GM21737 (cell line): ENCODE results near the gene ZMIZ1.
A peak's percentile ranks its signal among the peaks of the same experiment; 100 is the strongest.

Source experiments
- ATAC-seq: cut with Tn5 transposase; IDR thresholded peaks from one replicate; pipeline ENCODE4 v1.9.1; 2021; ENCODE audit warnings: mild to moderate bottlenecking, moderate library complexity; ENCODE audit not compliant: unreplicated experiment

The ZMIZ1 gene

GRCh38 chr10:79063661-79064492 lies 4.9 kb upstream of the ZMIZ1 start:
- ATAC-seq, result no peak

GRCh38 chr10:79065091-79065551 lies 3.6 kb upstream of the ZMIZ1 start:
- ATAC-seq, result no peak

- no peak for ATAC-seq
These were observed 2.9 kb upstream of the ZMIZ1 start for GRCh38 chr10:79065853-79066252.

- ATAC-seq, result no peak
These were observed 2.1 kb upstream of the ZMIZ1 start for GRCh38 chr10:79066411-79067240.

GRCh38 chr10:79067241-79068202 lies 1.2 kb upstream of the ZMIZ1 start:
- no peak for ATAC-seq

GRCh38 chr10:79068203-79068561 lies 584 bp upstream of the ZMIZ1 start:
- ATAC-seq, result no peak

GRCh38 chr10:79069325-79070080 lies 737 bp downstream of the ZMIZ1 start:
- peak; percentile 12 for ATAC-seq

- no peak for ATAC-seq
These were observed 1.4 kb downstream of the ZMIZ1 start for GRCh38 chr10:79070081-79070605.

GRCh38 chr10:79070606-79071395 lies 2.0 kb downstream of the ZMIZ1 start:
- no peak for ATAC-seq

GRCh38 chr10:79071396-79071923 lies 2.7 kb downstream of the ZMIZ1 start:
- ATAC-seq, result no peak

GRCh38 chr10:79072041-79072441 lies 3.3 kb downstream of the ZMIZ1 start:
- no peak for ATAC-seq

GRCh38 chr10:79072994-79073645 lies 4.4 kb downstream of the ZMIZ1 start:
- no peak for ATAC-seq

- no peak for ATAC-seq
These were observed 5.1 kb downstream of the ZMIZ1 start for GRCh38 chr10:79073784-79074432.

- ATAC-seq, result no peak
These were observed 6.0 kb downstream of the ZMIZ1 start for GRCh38 chr10:79074732-79075131.

- no peak for ATAC-seq
These were observed 6.7 kb downstream of the ZMIZ1 start for GRCh38 chr10:79075418-79075817.

- no peak for ATAC-seq
These were observed 8.9 kb downstream of the ZMIZ1 start for GRCh38 chr10:79077488-79078173.

GRCh38 chr10:79078367-79079053 lies 9.7 kb downstream of the ZMIZ1 start:
- ATAC-seq, result no peak
